ENCODE measurements around the gene LIN37.

LIN37 gene

GRCh38 chr19:35755131-35755549 is 6.8 kb downstream of the LIN37 start:
- peak overlapping the region; percentile 82 for H3K4me3 ChIP-seq (ENCODE audit: low read depth, low read length)
- DNase-seq (ENCODE audit: low read depth): no peak
- TF ChIP-seq CTCF (conservative IDR thresholded peaks at IDR 0.05; ENCODE audit: low read depth, low read length): no peak

GRCh38 chr19:35755550-35756376 is 7.4 kb downstream of the LIN37 start:
- peak; percentile 87 for DNase-seq (ENCODE audit: low read depth)
- peak overlapping the region; percentile 82 for H3K4me3 ChIP-seq (ENCODE audit: low read depth, low read length)
- no peak for TF ChIP-seq CTCF (conservative IDR thresholded peaks at IDR 0.05; ENCODE audit: low read depth, low read length)

- H3K4me3 ChIP-seq (ENCODE audit: low read depth, low read length): peak within 1 kb of the TSS; percentile 82
- TF ChIP-seq CTCF (conservative IDR thresholded peaks at IDR 0.05; ENCODE audit: low read depth, low read length): no peak
- peak; percentile 86 for DNase-seq (ENCODE audit: low read depth)
Measured at GRCh38 chr19:35756377-35757230, 8.2 kb downstream of the LIN37 start, which contains the start of gene HSPB6. TSS of gene HSPB6 (minus strand) at chr19:35757029. CDS start at chr19:35757008, 21 bp downstream.

- DNase-seq (ENCODE audit: low read depth): peak; percentile 99
Measured at GRCh38 chr19:35757231-35757748, 8.9 kb downstream of the LIN37 start.

GRCh38 chr19:35757749-35758608 is 9.6 kb downstream of the LIN37 start, which contains the start of gene PROSER3:
TSS of gene PROSER3 (plus strand) at chr19:35758176. CDS start at chr19:35758216, 40 bp downstream.
- peak within 1 kb of the TSS; percentile 82 for H3K4me3 ChIP-seq (ENCODE audit: low read depth, low read length)
- no peak for TF ChIP-seq CTCF (conservative IDR thresholded peaks at IDR 0.05; ENCODE audit: low read depth, low read length)
- DNase-seq (ENCODE audit: low read depth): peak; percentile 100

More at GRCh38 chr19:35757231-35757748, 8.9 kb downstream of the LIN37 start:
- peak overlapping the region; percentile 82 for H3K4me3 ChIP-seq (ENCODE audit: low read depth, low read length)
- TF ChIP-seq CTCF (conservative IDR thresholded peaks at IDR 0.05; ENCODE audit: low read depth, low read length): no peak

GRCh38 chr19:35759697-35760096 is 11.3 kb downstream of the LIN37 start:
- no peak for TF ChIP-seq CTCF (conservative IDR thresholded peaks at IDR 0.05; ENCODE audit: low read depth, low read length)
- H3K4me3 ChIP-seq (ENCODE audit: low read depth, low read length): no peak overlapping the region
- DNase-seq (ENCODE audit: low read depth): no peak
